Endothelial cell of umbilical vein (primary cell): Measurements from ENCODE around the gene FAM234B.
"Not testable (repeated sequence)": the region's sequence is repeated elsewhere in the genome, so short reads cannot be mapped to it uniquely, and the experiment has no call there.

Experiments used
- CTCF ChIP-seq, 2 donors: IDR thresholded peaks; 1 replicate in 1 of 2; 2 replicates in 1 of 2; pipeline ENCODE4 v1.5.1; 2011; ENCODE audit warnings: low read length in 2 of 2, mild to moderate bottlenecking in 2 of 2, moderate library complexity in 2 of 2, control low read depth in 1 of 2, inconsistent platforms in 1 of 2, low read depth in 1 of 2; ENCODE audit not compliant: insufficient read depth in 1 of 2; ENCODE audit errors: extremely low read depth in 1 of 2
- EZH2 ChIP-seq: IDR thresholded peaks from 2 replicates; pipeline ENCODE4 v1.6.1; 2012; ENCODE audit warnings: borderline replicate concordance, low read depth, mild to moderate bottlenecking, moderate library complexity, low read length, inconsistent platforms; ENCODE audit not compliant: severe bottlenecking
- FOS ChIP-seq: IDR thresholded peaks from 2 replicates; pipeline ENCODE4 v1.6.1; 2011; ENCODE audit warnings: mild to moderate bottlenecking, low read length, moderate library complexity, borderline replicate concordance; ENCODE audit not compliant: insufficient read depth
- GATA2 ChIP-seq: IDR thresholded peaks from 2 replicates; pipeline ENCODE4 v1.7.0; 2011; ENCODE audit warnings: low read depth, mild to moderate bottlenecking, moderate library complexity, mixed read lengths, low read length; ENCODE audit not compliant: insufficient read length, insufficient read depth
- MAX ChIP-seq: IDR thresholded peaks from 2 replicates; pipeline ENCODE4 v1.6.1; 2011; ENCODE audit not compliant: insufficient read depth, insufficient read length
- MYC ChIP-seq: IDR thresholded peaks from one replicate; pipeline ENCODE4 v1.6.1; 2011; ENCODE audit warnings: mild to moderate bottlenecking, low read depth, low read length
- POLR2A ChIP-seq: IDR thresholded peaks from 2 replicates; pipeline ENCODE4 v1.6.1; 2012; ENCODE audit warnings: low read depth, mild to moderate bottlenecking, control low read depth, low read length
- POLR2AphosphoS5 ChIP-seq: IDR thresholded peaks from 2 replicates; pipeline ENCODE4 v1.6.1; 2012; ENCODE audit warnings: low read depth, mild to moderate bottlenecking, control low read depth, low read length, moderate library complexity; ENCODE audit not compliant: insufficient read depth

DNA sequence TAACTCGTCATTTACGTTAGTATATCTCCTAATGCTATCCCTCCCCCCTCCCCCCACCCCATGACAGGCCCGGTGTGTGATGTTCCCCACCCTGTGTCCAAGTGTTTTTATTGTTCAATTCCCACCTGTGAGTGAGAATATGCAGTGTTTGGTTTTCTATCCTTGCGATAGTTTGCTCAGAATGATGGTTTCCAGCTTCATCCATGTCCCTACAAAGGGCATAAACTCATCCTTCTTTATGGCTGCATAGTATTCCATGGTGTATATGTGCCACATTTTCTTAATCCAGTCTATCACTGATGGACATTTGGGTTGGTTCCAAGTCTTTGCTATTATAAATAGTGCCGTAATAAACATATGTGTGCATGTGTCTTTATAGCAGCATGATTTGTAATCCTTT is 39.5 kb downstream of the FAM234B start:
- not testable (repeated sequence) for TF ChIP-seq CTCF (IDR thresholded peaks at IDR 0.05; ENCODE audit: extremely low read depth in 1 of 2, insufficient read depth in 1 of 2, low read depth in 1 of 2, low read length in 2 of 2); POLR2A; POLR2AphosphoS5; FOS; MYC; MAX; EZH2; GATA2
